ENCODE results near the gene PHLDA1. TPM values are rescaled to one million over a fixed set of nuclear protein-coding genes. Genes with fewer than 3 reads are reported as not detected.

The PHLDA1 gene
- total and polyA plus RNA-seq, 2 of the 13 experiments (the other 11 are each of a cell fraction or from before 2014, with no cell fraction given) = 33.8 to 41.0 TPM

DNA sequence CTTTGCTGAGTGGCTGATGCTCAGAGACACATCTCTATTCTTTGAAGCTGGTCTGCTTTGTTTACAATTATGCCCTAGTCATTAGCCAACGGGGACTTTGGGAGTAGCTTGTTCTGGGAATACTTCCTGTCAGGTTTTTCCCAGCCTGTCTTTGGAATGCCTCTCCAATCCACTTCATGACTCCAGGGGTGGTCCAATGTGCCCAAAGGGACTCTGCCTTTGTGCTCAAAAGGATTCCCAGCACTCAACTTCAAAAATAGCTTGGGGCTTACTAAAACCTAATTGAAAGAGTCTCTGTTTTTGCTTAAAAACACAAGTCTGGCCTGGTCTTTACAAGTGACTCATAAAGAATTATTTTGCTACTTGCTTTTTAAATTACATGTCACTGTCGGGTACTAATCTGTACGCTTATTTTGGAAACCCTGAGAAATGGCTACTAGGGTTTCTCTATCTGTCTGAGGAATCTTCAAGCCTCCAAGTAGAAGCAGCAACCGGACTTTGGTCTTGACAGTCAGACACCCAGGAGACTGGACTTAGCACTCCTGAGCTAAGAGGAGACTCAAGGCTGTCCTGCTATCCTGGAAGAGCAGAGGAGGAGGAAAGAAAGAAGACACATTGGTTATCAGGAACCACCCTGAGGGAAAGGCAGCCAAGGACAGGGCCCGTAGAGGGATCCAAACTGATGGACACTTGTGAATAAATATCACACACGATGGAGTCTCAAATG, 20.7 kb downstream of the PHLDA1 start:
- Histone ChIP-seq H3K79me2 (ENCODE audit: insufficient read depth, low read length) (no peaks in the 10 kb centered on the region), H3K9ac (ENCODE audit: insufficient read depth, low read depth, low read length) (no peak overlapping the region), H3K36me3 (replicated peaks in 1 of 2; ENCODE audit: control insufficient read depth in 1 of 2, insufficient read depth in 2 of 2, low read length in 2 of 2) (no peaks in the 10 kb centered on the region), H3K4me3 (replicated peaks in 1 of 3; ENCODE audit: insufficient read depth in 1 of 3, low read depth in 2 of 3, low read length in 3 of 3) (no peak overlapping the region), H3K9me3 (ENCODE audit: low read length) (no peaks in the 10 kb centered on the region), H3K27ac (ENCODE audit: extremely low read length, insufficient read depth, low read length) (no peak overlapping the region), H3K4me1 (ENCODE audit: insufficient read depth, low read length) (peaks cover 39% of the 10 kb centered on the region), H4K20me1 (ENCODE audit: insufficient read depth, low read length) (no peaks in the 10 kb centered on the region), H3K27me3 (ENCODE audit: control insufficient read depth in 1 of 2, insufficient read depth in 2 of 2, low read length in 2 of 2) (no peaks in the 10 kb centered on the region), H3K4me2 (ENCODE audit: low read depth, low read length) (peak overlapping the region; percentile 37), H2AFZ (ENCODE audit: low read length) (no peak overlapping the region)
- ATAC-seq (peak; percentile 91), DNase-seq (ENCODE audit: low spot score) (peak; percentile 81), FAIRE-seq (peak; percentile 61)
- ChIA-PET CTCF (ENCODE audit: low intra/inter-chr PET ratio, low total read pairs) (no interaction called here), POLR2A (interaction anchor here (0.7 to 4.2 kb wide), 7 partner anchors 14 to 499 kb away, joined by 3 to 32 read pairs (median 3); partner anchors contain the start of genes KRR1 and PHLDA1)
- in situ Hi-C loops (cut with HindIII; ENCODE audit: extremely low pct_ligation_motif_present, low pct_unique_long_range_greater_than_20kb) (no loop called here), intact Hi-C loops (cut with micrococcal nuclease; ENCODE audit: unreplicated experiment) (no loop called here)
- no TSS peak for BruUV-seq (replicated peaks)
- 78% methylated on average over 6 of the region's 6 CpGs for WGBS (ENCODE audit: low lambda C conversion rate)
- TF ChIP-seq SMARCE1 (IDR thresholded peaks at IDR 0.05; ENCODE audit: borderline replicate concordance) (no peak), HNRNPUL1 (IDR thresholded peaks at IDR 0.05; ENCODE audit: low read depth, low read length) (no peak), ZNF501 (CRISPR knock-in tag; IDR thresholded peaks at IDR 0.05) (no peak), ZNF263 (CRISPR knock-in tag; IDR thresholded peaks at IDR 0.05) (no peak), ZSCAN25 (CRISPR knock-in tag; IDR thresholded peaks at IDR 0.05) (no peak), NFE2L2 (IDR thresholded peaks at IDR 0.05; ENCODE audit: low read length) (no peak), ZNF891 (CRISPR knock-in tag; IDR thresholded peaks at IDR 0.05) (no peak), LCORL (IDR thresholded peaks at IDR 0.05) (no peak), LCORL (CRISPR knock-in tag; IDR thresholded peaks at IDR 0.05) (0 out of 2 replicates have a peak, but pooled peaks have one; percentile 41), ZNF619 (CRISPR knock-in tag; IDR thresholded peaks at IDR 0.05) (no peak), ZNF484 (CRISPR knock-in tag; IDR thresholded peaks at IDR 0.05; ENCODE audit: borderline replicate concordance, low read depth) (no peak), HNRNPH1 (optimal IDR thresholded peaks at IDR 0.05; ENCODE audit: low read depth, low read length) (no peak)
- TF ChIP-seq, protein P1, sequence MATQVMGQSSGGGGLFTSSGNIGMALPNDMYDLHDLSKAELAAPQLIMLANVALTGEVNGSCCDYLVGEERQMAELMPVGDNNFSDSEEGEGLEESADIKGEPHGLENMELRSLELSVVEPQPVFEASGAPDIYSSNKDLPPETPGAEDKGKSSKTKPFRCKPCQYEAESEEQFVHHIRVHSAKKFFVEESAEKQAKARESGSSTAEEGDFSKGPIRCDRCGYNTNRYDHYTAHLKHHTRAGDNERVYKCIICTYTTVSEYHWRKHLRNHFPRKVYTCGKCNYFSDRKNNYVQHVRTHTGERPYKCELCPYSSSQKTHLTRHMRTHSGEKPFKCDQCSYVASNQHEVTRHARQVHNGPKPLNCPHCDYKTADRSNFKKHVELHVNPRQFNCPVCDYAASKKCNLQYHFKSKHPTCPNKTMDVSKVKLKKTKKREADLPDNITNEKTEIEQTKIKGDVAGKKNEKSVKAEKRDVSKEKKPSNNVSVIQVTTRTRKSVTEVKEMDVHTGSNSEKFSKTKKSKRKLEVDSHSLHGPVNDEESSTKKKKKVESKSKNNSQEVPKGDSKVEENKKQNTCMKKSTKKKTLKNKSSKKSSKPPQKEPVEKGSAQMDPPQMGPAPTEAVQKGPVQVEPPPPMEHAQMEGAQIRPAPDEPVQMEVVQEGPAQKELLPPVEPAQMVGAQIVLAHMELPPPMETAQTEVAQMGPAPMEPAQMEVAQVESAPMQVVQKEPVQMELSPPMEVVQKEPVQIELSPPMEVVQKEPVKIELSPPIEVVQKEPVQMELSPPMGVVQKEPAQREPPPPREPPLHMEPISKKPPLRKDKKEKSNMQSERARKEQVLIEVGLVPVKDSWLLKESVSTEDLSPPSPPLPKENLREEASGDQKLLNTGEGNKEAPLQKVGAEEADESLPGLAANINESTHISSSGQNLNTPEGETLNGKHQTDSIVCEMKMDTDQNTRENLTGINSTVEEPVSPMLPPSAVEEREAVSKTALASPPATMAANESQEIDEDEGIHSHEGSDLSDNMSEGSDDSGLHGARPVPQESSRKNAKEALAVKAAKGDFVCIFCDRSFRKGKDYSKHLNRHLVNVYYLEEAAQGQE (IDR thresholded peaks at IDR 0.05; ENCODE audit: borderline replicate concordance in 1 of 2, low read depth in 1 of 2, low read length in 2 of 2) = 0 out of 4 replicates have a peak, but pooled peaks of 1 of the 2 experiments have one; percentile 20
- TF ChIP-seq, protein P2, sequence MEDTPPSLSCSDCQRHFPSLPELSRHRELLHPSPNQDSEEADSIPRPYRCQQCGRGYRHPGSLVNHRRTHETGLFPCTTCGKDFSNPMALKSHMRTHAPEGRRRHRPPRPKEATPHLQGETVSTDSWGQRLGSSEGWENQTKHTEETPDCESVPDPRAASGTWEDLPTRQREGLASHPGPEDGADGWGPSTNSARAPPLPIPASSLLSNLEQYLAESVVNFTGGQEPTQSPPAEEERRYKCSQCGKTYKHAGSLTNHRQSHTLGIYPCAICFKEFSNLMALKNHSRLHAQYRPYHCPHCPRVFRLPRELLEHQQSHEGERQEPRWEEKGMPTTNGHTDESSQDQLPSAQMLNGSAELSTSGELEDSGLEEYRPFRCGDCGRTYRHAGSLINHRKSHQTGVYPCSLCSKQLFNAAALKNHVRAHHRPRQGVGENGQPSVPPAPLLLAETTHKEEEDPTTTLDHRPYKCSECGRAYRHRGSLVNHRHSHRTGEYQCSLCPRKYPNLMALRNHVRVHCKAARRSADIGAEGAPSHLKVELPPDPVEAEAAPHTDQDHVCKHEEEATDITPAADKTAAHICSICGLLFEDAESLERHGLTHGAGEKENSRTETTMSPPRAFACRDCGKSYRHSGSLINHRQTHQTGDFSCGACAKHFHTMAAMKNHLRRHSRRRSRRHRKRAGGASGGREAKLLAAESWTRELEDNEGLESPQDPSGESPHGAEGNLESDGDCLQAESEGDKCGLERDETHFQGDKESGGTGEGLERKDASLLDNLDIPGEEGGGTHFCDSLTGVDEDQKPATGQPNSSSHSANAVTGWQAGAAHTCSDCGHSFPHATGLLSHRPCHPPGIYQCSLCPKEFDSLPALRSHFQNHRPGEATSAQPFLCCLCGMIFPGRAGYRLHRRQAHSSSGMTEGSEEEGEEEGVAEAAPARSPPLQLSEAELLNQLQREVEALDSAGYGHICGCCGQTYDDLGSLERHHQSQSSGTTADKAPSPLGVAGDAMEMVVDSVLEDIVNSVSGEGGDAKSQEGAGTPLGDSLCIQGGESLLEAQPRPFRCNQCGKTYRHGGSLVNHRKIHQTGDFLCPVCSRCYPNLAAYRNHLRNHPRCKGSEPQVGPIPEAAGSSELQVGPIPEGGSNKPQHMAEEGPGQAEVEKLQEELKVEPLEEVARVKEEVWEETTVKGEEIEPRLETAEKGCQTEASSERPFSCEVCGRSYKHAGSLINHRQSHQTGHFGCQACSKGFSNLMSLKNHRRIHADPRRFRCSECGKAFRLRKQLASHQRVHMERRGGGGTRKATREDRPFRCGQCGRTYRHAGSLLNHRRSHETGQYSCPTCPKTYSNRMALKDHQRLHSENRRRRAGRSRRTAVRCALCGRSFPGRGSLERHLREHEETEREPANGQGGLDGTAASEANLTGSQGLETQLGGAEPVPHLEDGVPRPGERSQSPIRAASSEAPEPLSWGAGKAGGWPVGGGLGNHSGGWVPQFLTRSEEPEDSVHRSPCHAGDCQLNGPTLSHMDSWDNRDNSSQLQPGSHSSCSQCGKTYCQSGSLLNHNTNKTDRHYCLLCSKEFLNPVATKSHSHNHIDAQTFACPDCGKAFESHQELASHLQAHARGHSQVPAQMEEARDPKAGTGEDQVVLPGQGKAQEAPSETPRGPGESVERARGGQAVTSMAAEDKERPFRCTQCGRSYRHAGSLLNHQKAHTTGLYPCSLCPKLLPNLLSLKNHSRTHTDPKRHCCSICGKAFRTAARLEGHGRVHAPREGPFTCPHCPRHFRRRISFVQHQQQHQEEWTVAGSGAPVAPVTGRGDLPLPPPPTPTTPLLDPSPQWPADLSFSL (CRISPR knock-in tag; IDR thresholded peaks at IDR 0.05) = no peak
